Mammary epithelial cell (primary cell): ENCODE measurements around the gene MMP7.

ENCODE experiments used
- CTCF ChIP-seq, 2 donors: IDR thresholded peaks in 1 of 2; conservative IDR thresholded peaks in 1 of 2; 2 replicates each; pipeline ENCODE4 v1.5.1; 2011 to 2012; ENCODE audit warnings: inconsistent platforms in 2 of 2, low read length in 2 of 2, mild to moderate bottlenecking in 2 of 2, control low read depth in 1 of 2, low read depth in 1 of 2; ENCODE audit not compliant: insufficient read depth in 1 of 2; ENCODE audit errors: extremely low read depth in 1 of 2
- EZH2 ChIP-seq: IDR thresholded peaks from 2 replicates; pipeline ENCODE4 v1.6.1; 2012; ENCODE audit warnings: low read length, inconsistent platforms, borderline replicate concordance

- TF ChIP-seq EZH2: no peak
- TF ChIP-seq CTCF (conservative IDR thresholded peaks at IDR 0.05 in 1 of 2, IDR thresholded peaks at IDR 0.05 in 1 of 2; ENCODE audit: extremely low read depth in 1 of 2, insufficient read depth in 1 of 2, low read depth in 1 of 2, low read length in 2 of 2): no peak
Observed at GRCh38 chr11:102493524-102493923, 37.0 kb downstream of the MMP7 start.
